ENCODE measurements around the gene TMEM150C.
A peak's percentile ranks its signal among the peaks of the same experiment; 100 is the strongest.
"Not testable (repeated sequence)": the region's sequence is repeated elsewhere in the genome, so short reads cannot be mapped to it uniquely, and the experiment has no call there.

TMEM150C gene

DNA sequence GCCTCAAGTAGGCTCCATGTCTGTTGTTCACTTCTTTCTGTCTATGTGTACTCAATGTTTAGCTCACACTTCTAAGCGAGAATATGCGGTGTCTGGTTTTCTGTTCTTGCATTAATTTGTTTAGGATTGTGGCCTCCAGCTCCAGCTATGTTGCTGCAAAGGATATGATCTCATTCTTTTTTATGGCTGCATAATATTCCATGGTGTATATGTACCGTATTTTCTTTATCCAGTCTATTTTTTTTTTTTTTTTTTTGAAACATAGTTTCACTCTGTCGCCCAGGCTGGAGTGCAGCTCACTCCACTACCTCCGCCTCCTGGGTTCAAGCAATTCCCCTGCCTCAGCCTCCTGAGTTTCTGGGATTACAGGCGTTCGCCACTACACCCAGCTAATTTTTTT lies 5.7 kb upstream of the TMEM150C start:
- DNase-seq = no peak

DNA sequence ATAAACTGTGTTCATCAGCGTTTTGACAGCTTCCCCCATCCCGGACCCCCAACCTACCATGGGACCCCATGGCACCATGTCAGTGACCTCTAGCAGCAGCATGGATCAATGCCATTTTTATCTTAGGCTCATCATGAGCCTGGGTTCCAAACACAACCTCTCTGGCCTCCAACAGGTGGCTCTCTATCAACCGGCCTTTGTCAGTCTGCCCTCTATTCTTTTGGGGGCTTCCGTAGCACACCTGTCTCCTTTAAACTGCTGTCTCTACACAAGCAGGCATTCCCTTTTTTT lies 721 bp upstream of the TMEM150C start:
- no peak for DNase-seq

DNA sequence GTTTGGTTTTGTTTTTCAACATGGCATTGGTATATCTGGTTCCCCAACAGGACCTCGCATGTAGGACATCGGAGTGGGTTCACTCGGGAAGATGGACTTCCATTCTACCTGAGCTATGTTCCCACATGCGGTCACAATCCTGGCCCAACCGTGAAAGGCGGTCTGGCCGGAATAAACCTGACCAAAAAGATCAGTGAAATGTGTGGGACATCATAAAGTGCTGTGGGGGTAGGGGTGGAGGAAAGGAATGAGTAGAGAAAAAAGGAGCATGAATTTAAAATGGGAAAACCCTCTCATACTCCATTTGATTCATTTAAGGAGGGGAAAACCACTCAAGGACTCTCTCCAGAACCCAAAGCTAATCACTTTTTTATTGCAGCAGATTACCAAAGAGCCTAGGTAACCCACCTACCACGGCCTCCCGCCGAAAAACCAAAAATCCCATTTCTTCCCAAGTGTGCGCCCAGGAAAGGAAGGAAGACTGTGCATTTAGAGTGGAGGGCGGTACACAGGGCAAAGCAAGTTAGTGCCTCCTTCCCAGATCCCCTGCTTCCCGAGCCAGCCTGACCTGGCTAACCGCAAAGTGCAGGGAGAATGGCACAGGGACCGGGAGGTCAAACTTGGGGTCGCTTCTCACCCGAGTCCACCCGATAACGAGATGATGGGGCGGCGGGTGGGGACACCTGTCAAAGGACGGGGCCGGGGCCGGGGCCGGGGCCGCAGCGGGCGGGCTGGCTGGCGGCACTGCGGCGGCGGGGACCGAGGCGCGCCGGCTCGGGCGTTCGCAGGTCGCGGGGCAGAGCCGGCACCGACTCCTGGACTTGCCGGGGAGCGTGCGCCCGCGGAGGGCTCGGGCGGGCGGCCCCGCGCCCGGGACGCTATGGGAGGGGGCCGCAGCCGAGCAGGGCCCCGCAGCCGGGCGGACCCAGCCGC lies 669 bp downstream of the TMEM150C start:
- DNase-seq = peak; percentile 40

DNA sequence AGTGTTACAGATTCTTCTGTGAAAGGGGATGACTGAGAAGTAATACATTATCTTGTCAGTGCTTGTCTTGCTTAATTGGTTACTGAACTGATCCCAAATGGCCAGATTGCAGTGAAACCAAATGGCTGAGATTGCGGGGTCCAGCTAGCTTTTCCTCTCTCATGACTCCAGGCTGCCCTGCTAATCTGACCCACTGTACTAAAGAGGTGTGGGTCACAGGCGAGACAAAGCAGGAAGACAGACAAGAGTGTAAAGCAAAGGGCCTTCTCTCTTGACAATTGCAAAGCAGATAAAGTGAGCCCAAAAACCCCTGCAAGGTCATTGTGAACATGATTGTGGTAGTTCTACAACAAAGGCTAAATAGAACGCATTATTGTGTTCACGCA lies 2.1 kb downstream of the TMEM150C start:
- DNase-seq = no peak

DNA sequence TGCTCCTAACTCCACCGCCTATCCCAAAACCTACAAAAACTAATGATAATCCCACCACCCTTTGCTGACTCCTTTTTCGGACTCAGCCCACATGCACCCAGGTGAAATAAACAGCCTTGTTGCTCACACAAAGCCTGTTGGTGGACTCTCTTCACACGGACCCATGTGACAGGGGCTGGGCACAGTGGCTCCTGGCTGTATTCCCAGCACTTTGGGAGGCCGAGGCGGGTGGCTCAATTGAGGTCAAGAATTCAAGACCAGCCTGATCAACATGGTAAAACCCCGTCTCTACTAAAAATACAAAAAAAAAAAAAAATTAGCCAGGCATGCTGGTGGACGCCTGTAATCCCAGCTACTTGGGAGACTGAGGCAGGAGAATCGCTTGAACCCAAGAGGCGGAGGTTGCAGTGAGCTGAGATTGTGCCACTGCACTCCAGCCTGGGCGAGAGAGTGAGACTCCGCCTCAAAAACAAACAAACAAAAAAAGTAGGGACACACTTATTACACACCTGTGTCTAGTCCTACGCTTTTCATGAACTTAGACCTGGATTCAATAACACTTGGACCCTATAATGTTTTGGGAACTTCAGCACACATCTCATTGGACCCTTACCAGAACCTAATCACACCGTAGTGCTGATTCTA lies 2.6 kb downstream of the TMEM150C start:
- not testable (repeated sequence) for DNase-seq

DNA sequence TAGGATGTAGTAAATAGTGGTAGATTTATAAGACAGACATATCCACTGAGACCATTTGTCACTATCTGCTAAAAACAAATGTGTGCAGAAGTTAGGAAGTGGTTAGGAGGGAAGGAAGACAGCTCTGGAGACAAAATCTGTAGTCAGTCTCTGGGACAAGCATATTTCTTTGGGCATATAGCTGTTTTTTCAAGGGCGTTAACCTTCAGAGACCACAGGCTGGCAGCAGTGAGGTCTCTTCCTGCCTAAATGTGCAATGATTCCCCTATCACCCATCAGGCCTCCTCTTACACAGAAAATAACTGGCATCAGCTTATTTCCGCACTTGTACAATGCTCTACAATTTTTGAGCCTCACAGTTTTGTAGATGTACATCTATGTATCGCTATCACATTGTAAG lies 6.5 kb downstream of the TMEM150C start:
- DNase-seq = no peak

DNA sequence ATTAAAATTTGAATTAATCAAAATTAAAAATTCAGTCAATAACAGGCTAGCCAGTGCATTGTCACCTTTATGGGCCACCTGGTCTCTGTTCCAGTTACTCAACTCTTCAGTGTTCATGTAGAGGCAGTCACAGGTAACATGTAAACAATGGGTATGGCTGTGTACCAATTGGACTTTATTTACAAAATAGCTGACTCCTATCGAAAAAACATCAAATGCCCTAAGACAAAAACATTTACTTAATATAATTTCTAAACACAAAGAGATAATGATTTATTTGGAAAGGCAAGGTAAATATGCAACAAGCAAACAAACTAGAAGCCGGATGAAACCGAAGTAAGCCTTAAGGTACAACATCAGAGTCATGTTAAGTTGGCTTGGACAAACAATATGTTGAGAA lies 8.8 kb downstream of the TMEM150C start:
- no peak for DNase-seq

DNA sequence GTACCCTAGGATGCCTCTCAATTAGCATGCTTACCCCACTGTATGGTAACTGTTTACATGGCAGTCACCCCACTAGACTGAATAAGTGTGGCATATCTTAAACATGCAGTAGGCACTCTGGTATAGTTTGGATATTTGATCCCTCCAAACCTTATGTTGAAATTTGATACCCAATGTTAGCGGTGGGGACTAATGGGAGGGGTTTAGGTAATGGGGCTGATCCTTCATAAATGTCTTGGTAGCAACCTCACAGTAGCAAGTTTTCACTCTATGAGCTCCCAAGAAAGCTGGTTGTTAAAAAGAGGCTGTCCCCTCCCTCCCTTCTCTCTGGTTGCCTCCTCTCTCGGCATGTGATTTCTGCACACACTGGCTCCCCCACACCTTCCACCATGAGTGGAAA lies 10.1 kb downstream of the TMEM150C start:
- DNase-seq = no peak

DNA sequence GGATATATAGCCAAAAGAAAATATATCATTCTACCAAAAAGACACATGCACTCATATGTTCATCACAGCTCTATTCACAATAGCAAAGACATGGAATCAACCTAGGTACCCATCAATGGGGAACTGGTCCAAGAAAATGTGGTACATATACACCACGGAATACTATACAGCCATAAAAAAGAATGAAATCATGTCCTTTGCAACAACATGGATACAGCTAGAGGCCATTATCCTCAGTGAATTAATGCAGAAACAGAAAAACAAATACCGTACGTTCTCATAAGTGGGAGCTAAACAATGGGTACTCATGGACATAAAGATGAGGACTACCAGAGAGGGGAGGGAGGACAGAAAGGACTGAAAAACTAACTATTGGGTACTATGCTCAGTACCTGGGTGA lies 13.9 kb downstream of the TMEM150C start:
- DNase-seq = not testable (repeated sequence)

DNA sequence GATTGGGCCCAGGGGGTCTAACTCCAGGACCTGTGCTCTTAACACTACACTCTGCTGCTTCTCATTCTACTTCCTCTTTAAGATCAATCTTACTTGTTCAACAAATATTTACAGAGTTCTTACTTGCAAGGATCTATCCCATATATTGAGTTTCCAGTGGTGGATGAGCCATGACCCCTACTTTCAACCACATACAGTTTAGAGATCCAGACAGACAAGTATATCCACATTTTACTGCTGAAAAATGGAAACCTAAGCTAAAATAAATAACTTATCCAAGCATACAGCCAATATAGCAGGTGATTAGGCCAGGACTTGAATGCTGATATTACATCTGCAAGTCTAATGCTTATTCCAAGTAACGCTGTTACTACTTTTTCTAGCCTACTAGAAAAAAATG lies 18.7 kb downstream of the TMEM150C start:
- no peak for DNase-seq

DNA sequence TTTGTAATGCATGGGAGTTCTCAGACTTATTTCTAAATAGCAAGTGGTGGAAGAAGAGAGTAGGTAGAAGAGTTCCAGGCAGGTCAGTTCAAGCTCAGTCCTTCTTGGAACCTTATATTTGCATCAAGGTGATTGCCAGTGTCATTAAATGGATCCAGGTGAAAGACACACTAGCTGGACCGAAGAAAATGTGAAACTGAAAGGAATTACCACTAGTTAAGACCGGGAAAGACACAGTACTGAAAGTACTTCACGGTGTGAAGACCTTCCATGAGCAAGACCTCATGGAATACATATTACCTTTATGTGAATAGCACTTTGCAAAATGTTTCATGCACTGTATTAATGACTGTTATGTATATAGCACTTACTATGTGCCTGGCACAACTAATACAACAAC lies 19.1 kb downstream of the TMEM150C start:
- no peak for DNase-seq

DNA sequence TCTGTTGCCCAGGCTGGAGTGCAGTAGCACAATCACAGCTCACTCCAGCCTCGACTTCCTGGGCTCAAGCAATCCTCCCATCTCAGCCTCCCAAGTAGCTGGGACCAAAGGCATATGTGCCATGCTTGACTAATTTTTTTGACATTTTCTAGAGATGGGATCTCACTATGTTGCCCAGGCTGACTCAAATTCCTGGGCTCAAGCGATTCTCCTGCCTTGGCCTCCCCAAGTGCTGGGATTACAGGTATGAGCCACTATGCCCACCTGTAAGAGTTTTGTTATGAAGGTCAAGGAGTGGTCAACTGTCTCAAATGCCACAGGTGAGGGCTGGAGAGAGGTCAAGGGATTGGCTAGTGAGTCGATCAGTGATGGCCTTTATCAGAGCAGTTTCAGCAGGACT lies 32.5 kb downstream of the TMEM150C start:
- no peak for DNase-seq

DNA sequence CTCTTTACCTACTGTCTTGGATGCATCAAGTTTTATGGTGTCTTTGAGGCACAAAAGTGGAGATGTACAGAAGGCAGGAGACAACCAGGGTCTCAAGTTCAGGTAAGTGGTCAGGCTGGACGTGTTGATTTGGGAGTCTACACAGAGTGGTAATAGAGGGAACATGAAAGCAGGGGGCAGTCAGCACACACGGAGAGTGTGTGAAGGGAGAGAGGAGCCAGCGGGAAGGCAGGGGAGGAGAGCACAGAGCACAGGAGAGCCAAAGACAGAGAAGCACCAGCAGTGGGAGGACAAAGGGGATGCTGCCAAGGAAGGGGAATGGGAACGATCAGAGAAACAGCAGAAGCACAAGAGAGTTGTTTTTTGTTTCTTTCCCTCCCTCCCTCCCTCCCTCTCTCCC lies 32.9 kb downstream of the TMEM150C start:
- no peak for DNase-seq

DNA sequence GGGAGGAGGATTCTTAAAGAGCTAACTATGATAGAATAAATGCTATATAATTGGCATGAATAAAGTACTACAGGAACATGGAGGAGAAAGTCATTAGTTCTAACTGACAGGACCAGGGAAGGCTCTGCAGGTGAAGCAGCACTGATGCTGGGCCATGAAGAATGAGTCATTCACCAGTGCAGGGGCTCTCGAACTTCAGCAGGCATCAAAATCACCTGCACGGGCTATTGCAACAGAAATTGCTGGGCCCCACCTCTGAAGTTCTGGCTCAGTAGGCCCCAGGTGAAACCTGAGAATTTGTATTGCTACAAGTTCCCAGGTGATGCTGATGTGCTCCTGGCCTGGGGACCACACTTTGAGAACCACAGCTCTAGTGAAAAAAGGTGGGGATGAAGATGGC lies 33.7 kb downstream of the TMEM150C start:
- no peak for DNase-seq

DNA sequence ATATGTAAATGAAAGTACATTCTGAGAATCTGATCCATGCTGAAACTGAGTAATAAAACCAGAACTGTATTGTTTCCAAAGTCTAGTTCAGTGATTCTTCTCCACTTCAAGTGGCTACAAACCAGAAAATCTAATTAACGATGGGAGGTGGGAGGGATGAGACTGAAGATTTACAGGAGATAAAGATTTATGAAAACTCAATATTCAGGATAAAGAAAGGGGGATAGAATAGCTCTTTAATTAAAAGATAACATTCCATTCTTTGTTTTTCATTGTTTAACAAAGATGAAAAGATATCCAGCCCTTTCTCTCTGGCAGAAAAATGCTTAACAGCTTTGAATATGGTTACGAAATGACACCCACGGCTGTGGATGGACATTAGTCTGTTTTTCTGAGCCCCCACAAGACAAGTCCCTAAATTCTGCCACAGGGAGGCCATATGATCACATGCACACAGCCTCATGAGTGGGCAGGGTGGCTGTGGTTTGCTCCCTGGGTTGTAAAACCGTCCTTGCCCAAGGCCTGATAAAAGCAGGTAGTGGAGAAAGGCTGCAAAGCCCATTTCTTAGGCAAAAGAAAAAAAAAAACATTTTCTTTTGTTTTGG lies 36.4 kb downstream of the TMEM150C start:
- DNase-seq = no peak

DNA sequence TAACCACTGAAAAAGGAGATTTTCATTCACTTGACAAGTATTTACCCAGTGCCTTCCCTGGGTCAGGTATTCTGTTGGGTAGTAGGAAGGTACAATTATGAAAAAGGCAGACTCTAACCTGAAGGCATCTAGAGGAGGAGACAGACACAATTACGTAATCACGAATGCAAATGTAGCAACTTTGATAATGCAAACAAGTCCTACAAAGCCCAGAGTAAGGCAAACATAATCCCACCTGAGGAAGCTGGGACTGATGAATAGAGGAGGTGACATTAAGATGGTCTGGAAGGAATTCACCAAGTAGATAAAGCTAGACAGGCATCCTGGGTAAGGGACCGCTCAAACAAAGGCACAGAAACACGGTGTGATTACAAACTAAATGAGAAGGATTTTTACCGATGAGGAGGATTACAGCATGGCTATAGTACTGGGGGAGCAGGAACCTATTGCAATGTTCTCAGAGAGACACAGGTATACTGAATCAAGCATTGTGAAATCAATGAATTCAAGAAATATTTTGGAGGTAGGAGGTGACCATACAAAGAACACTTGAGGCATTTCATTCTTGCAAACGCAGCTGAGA lies 37.1 kb downstream of the TMEM150C start:
- DNase-seq = no peak

DNA sequence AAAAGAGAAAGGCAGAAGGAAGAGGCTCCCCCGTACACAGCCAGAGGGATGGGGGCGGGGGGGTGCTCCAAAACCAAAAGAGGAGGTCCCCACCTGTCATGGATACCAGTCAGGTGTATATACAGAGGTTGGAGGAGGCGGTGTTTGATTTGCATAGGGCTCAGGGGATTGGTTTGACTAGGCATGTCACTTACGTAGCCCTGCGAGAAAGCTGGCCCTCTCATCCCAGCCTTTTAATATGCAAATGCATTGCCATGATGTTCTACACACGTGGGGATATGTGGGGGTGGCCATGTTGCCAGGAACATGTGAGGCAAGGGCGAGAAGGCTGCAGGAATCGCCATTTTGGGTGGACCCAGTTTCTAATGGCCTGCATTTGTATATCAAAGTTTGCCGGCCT lies 38.6 kb downstream of the TMEM150C start:
- peak; percentile 37 for DNase-seq

DNA sequence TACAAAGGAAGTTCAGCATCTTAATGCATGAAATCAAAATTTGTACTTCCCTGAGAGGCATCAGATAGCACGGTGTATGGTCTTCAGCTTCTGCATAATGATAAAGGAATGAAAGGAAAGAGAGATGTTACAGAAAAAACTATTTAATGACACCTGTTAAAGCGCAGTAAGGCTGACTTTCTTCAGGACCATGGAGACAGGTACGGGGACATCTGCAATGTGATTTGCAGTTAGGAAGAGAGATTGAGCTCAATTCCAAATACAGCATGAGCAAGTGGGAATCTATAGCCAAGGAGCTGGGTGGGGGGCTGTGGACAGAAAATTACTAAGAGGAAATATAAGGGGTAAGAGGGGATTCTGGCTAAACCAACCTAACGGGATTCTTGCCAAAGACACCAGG lies 39.3 kb downstream of the TMEM150C start:
- no peak for DNase-seq

DNA sequence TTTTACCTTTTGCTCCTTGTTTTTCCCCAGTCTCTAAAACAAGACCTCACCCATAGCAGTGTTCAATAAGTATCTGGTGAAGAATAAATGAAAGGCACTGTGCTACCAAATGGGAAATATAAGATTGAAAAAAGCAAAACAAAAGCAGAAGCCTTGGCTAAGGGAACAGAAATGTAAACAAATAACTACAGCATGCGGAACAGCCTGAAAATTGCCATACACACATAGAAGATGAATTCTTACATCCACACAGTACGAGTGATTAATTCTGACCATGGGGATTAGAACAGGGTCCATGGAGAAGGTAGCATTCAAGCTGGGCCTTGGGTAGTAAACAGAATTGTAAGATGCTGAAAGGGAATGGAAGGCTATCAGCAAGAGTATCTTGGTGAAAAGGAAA lies 40.5 kb downstream of the TMEM150C start:
- DNase-seq = no peak

DNA sequence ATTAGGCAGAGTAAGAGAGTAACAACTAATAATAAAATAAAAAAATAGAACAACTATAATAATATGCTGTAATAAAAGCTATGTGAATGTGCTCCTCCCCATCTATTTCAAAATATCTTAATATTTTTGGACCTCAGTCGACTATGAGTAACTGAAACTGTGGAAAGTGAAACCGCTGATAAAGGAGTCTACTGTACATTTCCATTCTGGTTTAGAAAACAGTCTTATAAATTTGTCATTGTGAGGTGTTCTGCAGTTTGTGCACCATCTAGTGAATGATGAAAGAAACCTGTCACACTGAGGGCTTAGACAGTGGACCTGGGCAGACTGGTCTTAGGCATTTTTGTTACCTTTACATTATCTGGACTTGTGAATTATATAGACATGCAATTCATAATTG lies 42.0 kb downstream of the TMEM150C start:
- no peak for DNase-seq

DNA sequence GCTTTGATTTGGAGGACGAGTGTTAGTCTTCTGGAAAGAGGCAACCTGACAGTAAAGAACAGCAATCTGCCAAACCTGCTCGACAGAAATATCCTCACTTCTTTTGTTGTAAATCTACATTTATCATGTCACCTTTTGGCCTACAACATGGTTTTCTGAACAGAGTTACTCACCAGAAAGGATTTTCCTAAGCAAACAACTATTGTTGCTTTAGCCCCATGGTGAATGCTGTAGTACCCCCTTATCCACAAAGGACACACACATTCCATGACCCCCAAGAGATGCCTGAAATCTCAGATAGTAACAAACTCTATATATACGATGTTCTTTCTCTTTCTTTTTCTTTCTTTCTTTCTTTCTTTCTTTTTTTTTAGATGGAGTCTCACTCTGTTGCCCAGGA lies 42.7 kb downstream of the TMEM150C start:
- no peak for DNase-seq

DNA sequence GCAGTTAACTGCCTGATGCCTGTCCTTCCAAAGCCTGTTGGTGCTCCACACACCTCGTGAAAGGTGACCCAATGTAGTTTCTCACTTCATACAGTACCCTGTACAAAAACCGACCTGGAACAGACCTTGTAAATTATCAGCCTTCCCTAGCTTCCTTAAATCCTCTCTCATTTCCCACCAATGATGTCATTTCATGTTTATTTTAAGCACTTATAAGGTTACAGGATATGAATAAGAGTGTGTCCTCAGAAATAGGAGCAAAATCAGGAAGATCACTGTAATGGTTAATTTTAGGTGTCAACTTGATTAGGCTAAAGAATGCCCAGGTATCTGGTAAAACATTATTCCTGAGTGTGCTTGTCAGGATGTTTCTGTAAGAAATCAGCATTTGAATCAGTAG lies 44.7 kb downstream of the TMEM150C start:
- no peak for DNase-seq

DNA sequence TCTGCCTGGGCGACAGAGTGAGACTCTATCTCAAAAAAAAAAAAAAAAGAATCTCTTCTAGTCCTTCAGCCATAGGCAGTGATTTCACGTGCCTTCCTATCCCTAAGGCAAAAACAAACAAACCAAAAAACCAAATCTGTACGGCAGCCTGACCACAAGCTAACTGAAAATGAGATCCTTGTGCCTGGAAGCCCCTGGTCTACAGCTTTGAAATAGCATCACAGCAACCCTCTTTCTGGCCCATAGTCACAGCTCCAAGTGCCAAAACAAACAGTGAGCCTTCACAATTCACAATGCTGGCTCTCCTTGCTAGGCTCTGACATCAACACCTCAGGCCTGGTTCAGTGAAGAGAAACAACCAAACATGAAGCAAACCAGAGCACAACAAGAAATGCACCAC lies 46.1 kb downstream of the TMEM150C start:
- no peak for DNase-seq

DNA sequence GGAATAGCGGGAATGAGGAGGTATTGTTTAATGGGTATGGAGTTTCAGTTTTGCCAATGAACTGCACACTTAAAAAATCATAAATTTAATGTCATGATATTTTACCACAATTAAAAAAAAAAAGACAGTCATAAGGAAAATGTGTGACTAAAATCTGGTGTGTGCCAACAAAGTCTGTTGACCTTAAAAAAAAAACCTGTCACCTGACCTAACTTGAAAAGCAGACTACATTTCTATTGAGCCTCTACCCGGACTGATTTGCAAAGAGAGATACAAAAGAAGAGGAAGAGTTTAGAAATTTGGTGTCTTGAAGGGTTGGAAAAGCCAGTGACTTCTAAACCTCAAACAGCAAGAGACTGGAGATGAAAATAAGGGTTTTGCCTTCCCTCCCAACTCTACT lies 48.4 kb downstream of the TMEM150C start:
- no peak for DNase-seq

Measured in retina (tissue), 1 donor.